NCI-H774 (cell line): Measurements from ENCODE around the gene MORC1.

Source experiments
- DNase-seq: peaks from one replicate; lab custom pipeline; 2025; lab: John Stamatoyannopoulos, UW

MORC1 gene

GRCh38 chr3:108946292-108947285 lies 171.3 kb downstream of the MORC1 start:
- no peak for DNase-seq

GRCh38 chr3:108940568-108941263 lies 177.2 kb downstream of the MORC1 start:
- no peak for DNase-seq

- no peak for DNase-seq
Measured at GRCh38 chr3:108940166-108940565, 177.8 kb downstream of the MORC1 start.

- no peak for DNase-seq
Measured at GRCh38 chr3:108936924-108937689, 180.8 kb downstream of the MORC1 start.

- no peak for DNase-seq
Measured at GRCh38 chr3:108931035-108931434, 186.9 kb downstream of the MORC1 start.

GRCh38 chr3:108918866-108919265 lies 199.1 kb downstream of the MORC1 start:
- DNase-seq: no peak

- peak; percentile 7 for DNase-seq
Measured at GRCh38 chr3:108914774-108915641, 202.9 kb downstream of the MORC1 start.

- no peak for DNase-seq
Measured at GRCh38 chr3:108909799-108910198, 208.1 kb downstream of the MORC1 start.
